Left hindlimb (tissue), 1 donor: ENCODE data around the gene FNDC8.
"Not testable (repeated sequence)": the region's sequence is repeated elsewhere in the genome, so short reads cannot be mapped to it uniquely, and the experiment has no call there.

Experiments
- DNase-seq: peaks from one replicate; pipeline ENCODE4 v3.0.0-alpha.2; 2018

FNDC8 gene

GRCh38 chr17:35146214-35146833 lies 24.9 kb downstream of the FNDC8 start:
- DNase-seq, result no peak

GRCh38 chr17:35147375-35147905 lies 26.0 kb downstream of the FNDC8 start, which contains the start of gene UNC45B:
TSS of gene UNC45B (plus strand) at chr17:35147817. CDS start at chr17:35148264, 447 bp downstream.
- DNase-seq, result no peak

DNA sequence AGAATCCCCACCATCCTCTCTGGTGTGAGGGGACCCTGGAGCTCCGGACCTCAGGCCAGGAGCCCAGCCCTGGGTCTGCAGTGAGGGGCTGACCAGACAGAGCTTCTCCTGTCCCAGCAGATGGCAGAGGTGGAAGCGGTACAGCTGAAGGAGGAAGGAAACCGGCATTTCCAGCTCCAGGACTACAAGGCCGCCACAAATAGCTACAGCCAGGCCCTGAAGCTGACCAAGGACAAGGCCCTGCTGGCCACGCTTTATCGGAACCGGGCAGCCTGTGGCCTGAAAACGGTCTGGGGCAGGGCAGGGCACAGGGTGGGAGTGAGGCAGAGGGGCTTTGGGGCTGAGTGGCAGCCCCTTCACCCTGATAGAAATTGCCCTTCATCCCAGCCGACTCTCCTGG lies 26.7 kb downstream of the FNDC8 start:
- DNase-seq, result no peak

DNA sequence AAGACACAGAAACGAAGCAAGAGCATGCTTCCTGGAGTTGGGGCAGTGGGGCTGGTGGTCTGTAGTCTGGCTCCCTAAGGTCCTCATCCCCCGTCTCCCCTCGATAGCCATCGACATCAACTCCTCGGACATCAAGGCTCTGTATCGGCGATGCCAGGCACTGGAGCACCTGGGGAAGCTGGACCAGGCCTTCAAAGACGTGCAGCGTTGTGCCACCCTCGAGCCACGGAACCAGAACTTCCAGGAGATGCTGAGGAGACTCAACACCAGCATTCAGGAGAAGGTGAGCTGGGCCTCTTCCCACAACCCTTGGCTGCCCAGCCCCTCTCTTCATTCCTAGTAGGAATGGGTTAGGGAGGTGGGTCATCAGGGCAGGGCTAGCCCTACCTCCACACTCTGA lies 28.5 kb downstream of the FNDC8 start:
- DNase-seq, result no peak

DNA sequence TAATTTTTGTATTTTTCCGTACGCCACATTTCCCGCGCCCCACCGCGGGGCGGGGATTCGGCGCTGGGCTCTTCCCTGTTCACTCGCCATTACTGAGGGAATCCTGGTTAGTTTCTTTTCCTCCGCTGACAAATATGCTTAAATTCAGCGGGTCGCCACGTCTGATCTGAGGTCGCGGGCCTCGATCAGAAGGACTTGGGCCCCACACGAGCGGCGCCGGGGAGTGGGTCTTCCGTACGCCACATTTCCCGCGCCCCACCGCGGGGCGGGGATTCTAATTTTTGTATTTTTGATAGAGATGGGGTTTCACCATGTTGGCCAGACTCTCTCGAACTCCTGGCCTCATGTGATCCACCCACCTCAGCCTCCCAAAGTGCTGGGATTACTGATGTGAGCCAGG lies 29.7 kb downstream of the FNDC8 start:
- DNase-seq, result not testable (repeated sequence)

- DNase-seq, result no peak
Observed at GRCh38 chr17:35152421-35153140, 31.2 kb downstream of the FNDC8 start.

DNA sequence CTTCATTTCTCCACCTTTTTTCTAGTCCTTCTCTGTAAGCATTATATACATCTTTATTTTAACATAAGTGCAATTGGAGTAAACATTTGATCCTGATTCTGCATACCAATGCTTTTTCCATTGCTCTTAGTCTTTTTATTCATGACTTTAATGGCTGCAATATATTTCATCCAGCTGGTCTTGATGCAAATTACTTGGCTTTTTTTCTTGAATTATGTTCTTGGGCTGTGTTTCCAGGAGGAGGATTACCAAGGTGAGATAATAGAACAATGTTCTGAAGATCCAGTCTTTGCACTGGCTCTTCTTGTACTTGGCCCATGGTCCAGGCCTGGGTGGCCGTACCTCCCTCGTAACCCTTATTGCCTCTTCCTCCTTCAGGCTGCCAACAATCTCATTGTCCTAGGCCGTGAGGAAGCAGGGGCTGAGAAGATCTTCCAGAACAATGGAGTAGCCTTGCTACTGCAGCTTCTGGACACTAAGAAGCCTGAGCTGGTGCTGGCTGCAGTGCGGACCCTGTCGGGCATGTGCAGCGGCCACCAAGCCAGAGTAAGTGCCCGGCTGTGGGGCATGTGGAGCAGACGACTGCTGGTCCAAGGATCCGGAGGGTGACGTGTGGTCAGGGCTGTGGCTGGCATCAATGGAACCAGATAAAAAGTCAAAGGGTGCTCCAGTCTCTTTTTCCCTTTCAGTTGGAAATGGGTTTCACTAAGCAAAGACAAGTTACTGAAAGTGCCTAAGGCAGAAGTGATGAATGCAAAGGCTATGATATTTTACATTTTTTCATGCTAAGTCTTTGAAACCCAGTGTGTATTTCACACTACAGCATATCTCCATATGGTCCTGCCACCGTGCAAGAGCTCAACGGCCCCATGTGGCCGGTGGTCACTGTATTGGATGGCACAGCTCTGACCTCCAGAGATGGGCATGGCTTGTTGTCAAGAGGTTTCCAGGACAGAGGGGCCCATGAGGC lies 33.1 kb downstream of the FNDC8 start:
- DNase-seq, result no peak

DNA sequence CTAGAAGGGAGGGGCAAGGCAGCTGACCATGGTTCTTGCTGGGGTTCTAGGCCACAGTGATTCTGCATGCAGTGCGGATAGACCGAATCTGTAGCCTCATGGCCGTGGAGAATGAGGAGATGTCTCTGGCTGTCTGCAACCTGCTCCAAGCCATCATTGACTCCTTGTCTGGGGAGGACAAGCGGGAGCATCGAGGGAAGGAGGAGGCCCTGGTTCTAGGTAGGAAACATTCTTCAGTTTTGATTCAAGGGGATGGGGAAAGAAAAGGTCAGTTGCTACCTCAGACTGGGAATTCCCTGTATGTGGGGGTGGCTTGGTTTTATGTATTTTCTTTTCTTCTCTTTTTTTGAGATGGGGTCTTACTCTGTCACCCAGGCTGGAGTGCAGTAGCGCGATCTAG lies 33.8 kb downstream of the FNDC8 start:
- DNase-seq, result no peak

GRCh38 chr17:35159940-35160339 lies 38.5 kb downstream of the FNDC8 start:
- no peak for DNase-seq

GRCh38 chr17:35160354-35161201 lies 39.2 kb downstream of the FNDC8 start:
- DNase-seq, result no peak

DNA sequence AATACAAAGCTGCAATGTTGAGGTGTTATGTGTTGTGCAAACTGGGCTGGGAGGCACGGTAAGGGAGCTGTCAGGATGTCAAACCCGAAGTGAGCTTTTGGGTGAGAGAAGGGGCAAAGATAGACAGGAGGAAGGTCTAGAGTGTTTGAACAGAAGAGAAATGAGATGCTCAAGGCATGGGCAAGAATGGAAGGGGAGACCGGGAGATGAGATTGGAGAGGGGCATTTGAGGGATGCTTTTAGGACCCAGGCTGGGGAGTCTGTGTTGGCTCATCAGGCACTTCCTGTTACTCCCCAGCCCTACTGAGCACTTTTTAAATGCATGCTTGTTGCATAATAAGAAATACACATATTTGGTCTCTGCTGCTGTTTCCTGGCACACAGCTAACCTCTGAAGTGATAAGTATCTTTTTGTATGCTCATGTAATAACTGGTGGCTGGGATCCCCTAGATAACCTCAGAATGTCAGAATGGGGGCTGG lies 39.9 kb downstream of the FNDC8 start:
- no peak for DNase-seq

- no peak for DNase-seq
Observed at GRCh38 chr17:35162755-35163154, 41.3 kb downstream of the FNDC8 start.

DNA sequence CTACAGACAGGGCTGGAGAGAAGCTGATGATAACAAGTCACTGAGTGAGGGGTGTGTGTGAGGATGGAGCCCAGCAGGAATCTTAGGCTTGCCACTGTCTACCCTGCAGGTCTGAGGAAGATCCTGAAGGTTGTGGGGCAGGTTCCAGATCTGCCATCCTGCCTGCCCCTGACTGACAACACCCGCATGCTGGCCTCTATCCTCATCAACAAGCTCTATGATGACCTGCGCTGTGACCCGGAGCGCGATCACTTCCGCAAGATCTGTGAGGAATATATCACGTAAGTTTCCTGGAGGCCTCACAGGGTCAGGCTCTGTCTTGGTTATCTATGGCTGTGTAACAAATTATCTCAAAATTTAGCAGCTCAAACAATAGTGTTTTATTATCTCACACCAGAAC lies 42.5 kb downstream of the FNDC8 start:
- DNase-seq, result no peak

DNA sequence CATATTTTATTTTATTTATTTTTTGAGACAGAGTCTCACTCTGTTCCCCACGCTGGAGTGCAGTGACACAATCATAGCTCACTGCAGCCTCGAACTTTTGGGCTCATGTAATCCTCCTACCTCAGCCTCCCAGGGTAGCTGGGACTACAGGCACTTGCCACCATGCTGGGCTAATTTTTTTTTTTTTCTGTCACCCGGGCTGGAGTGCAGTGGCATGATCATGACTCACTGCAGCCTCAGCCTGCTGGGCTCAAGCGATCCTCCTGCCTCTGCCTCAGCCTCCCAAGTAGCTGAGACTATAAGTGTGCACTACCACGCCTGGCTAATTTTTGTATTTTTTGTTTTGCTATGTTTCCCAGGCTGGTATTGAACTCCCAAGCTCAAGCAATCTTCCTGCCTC lies 43.3 kb downstream of the FNDC8 start:
- no peak for DNase-seq

DNA sequence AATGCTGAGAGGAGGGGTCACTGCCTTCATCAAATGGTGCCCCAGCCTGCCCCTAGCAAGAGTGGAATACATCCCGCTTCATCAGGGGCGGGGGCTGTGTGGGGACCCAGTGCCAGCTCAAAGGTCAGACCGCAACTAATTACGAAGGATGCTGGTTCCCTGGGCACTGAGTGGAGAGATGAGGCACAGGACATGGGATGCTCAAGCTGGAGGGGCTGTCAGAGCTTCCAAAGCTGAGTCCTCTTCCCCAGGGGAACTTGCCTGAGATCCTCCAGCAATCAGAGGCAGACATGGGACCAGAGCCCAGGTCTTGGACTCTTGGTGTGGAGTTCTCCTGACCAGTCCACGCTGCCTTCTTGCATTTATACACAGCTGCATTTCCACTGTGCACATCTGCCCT lies 45.1 kb downstream of the FNDC8 start:
- DNase-seq, result no peak

DNA sequence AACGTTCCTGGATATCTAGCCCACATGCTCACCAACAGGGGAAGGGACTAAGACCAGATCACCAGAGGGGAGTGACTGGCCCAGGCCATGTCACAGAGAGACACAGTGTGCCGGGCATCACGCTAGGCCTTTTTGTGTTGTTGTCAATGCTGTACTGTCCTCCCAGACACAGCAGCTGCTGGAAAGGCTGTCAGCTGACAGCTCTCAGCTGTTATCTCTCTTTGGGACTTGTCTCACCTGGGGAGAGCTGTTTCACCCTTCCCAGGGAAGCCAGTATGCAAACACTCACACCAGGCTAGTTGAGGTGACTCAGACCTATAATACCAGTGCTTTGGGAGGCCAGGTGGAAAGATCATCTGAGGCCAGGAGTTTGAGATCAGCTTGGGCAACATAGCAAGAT lies 45.6 kb downstream of the FNDC8 start:
- no peak for DNase-seq

GRCh38 chr17:35167666-35168065 lies 46.3 kb downstream of the FNDC8 start:
- no peak for DNase-seq

GRCh38 chr17:35169835-35170363 lies 48.5 kb downstream of the FNDC8 start:
- no peak for DNase-seq

- no peak for DNase-seq
Observed at GRCh38 chr17:35170968-35171771, 49.8 kb downstream of the FNDC8 start.

- no peak for DNase-seq
Observed at GRCh38 chr17:35171834-35172233, 50.4 kb downstream of the FNDC8 start.

DNA sequence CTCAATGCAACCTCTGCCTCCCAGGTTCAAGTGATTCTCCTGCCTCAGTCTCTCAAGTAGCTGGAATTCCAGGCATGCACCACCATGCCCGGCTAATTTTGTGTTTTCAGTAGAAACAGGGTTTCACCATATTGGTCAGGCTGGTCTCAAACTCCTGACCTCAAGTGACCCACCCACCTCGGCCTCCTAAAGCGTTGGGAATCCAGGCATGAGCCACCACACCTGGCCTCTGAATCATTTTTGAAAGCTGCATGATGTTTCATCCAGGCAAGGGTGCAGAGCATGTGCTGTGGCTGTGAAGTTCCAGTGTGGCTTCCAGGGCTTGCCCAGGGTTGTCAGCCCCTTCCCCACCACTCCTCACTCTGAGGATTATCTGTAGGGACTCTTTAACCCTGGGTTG lies 50.9 kb downstream of the FNDC8 start:
- not testable (repeated sequence) for DNase-seq
